Osteoblast (primary cell): Measurements from ENCODE around the gene BHLHE40. TPM values are rescaled to one million over a fixed set of nuclear protein-coding genes. Genes with fewer than 3 reads are reported as not detected.

Source experiments
- DNase-seq: peaks from one replicate; pipeline ENCODE4 v3.0.0; 2011; ENCODE audit warnings: low spot score, mixed read lengths; ENCODE audit not compliant: insufficient read length; ENCODE audit errors: missing footprints
- H2AFZ ChIP-seq: 2 replicates; pipeline ENCODE4 v1.6.0; 2011; ENCODE audit warnings: mild to moderate bottlenecking, low read length
- H3K27ac ChIP-seq: 2 replicates; pipeline ENCODE4 v1.5.1; 2011; ENCODE audit warnings: mild to moderate bottlenecking, low read depth, low read length, moderate library complexity
- H3K27me3 ChIP-seq: 2 replicates; pipeline ENCODE4 v1.6.0; 2012; ENCODE audit warnings: mild to moderate bottlenecking, control low read depth, inconsistent platforms, low read length, moderate library complexity; ENCODE audit not compliant: insufficient read depth
- H3K36me3 ChIP-seq: 2 replicates; pipeline ENCODE4 v1.5.1; 2011; ENCODE audit warnings: mild to moderate bottlenecking, low read length, control low read depth, moderate library complexity; ENCODE audit not compliant: insufficient read depth
- H3K4me1 ChIP-seq: 2 replicates; pipeline ENCODE4 v1.5.1; 2011; ENCODE audit warnings: mild to moderate bottlenecking, low read length, control low read depth, moderate library complexity; ENCODE audit not compliant: insufficient read depth
- H3K4me2 ChIP-seq: 2 replicates; pipeline ENCODE4 v1.6.0; 2011; ENCODE audit warnings: mild to moderate bottlenecking, low read length; ENCODE audit not compliant: insufficient read depth
- H3K4me3 ChIP-seq: fragments of 200-600 bp; sonication (generic); 3 replicates; pipeline ENCODE4 v1.5.1; 2012; ENCODE audit warnings: mild to moderate bottlenecking, low read length, inconsistent platforms; ENCODE audit not compliant: insufficient read depth
- H3K79me2 ChIP-seq: 2 replicates; pipeline ENCODE4 v1.6.0; 2012; ENCODE audit warnings: mild to moderate bottlenecking, low read length, control low read depth, inconsistent platforms; ENCODE audit not compliant: insufficient read depth
- H3K9me3 ChIP-seq: 2 replicates; pipeline ENCODE4 v1.5.1; 2011; ENCODE audit warnings: low read depth, low read length, control low read depth
- H4K20me1 ChIP-seq: 2 replicates; pipeline ENCODE4 v1.6.0; 2012; ENCODE audit warnings: mild to moderate bottlenecking, low read length, control low read depth; ENCODE audit not compliant: insufficient read depth
- total RNA-seq: library from RNA; depleted of rRNA; stranded (reverse); fragments of >200 nt; gene quantifications from 2 replicates; pipeline ENCODE4 v1.2.3, GENCODE V29; 2012
- TF ChIP-seq, protein P1 (sequence below): IDR thresholded peaks from 2 replicates; pipeline ENCODE4 v1.5.1; 2011; ENCODE audit warnings: mild to moderate bottlenecking, low read depth, low read length, moderate library complexity; ENCODE audit errors: extremely low read depth

BHLHE40 gene
- total RNA-seq, 1 donor = 70.2 TPM

DNA sequence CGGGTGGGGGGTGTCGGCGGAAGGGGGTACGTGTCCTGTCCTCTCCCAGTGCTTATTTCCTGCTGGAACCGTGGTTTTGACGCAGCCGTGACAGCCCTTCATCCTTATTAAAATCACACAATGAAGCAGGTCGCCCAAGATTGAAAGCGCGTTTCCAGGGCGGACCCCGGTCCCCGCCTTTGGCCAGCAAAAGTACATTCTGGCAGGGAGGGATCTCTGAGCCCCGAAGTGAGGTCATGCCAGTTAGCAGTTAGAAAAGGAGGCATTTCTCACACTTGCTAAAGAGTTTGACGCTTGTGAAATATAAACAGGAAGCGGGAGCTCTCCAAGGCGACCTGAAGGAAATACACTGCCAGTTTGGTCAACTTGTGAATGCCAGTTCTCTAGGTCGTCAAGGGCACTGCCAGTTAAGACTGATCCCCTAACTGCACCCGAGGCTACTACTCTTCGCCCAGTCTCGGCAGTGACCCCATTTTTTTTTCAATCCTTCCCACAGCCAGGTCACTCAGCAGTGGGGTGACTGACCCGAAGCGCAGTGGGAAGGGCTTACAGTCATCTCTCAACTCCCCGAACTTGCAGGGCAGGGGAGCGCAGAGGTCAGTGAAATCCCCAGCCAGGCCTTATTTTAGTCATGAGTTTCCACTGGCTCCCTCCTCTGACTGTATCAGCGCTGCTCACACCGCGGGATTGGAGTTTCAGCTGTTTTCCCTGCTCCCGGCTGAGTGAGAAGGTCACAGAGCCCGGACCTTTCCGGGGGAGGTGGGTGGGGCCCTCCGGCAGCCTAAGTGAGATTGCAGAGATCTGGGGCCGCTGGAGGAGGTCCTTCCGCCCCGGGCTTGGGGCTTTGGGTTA lies 2.0 kb upstream of the BHLHE40 start:
- Histone ChIP-seq H3K4me2 (peak overlapping the region; percentile 92), H3K79me2 (peaks cover 27% of the 10 kb centered on the region), H3K4me3 (peak overlapping the region; percentile 76), H3K27me3 (no peaks in the 10 kb centered on the region), H3K9me3 (no peaks in the 10 kb centered on the region), H3K36me3 (peaks cover 15% of the 10 kb centered on the region), H2AFZ (peak overlapping the region; percentile 54), H4K20me1 (peaks cover 8% of the 10 kb centered on the region), H3K27ac (peak overlapping the region; percentile 99), H3K4me1 (peaks cover 26% of the 10 kb centered on the region)
- DNase-seq = peak; percentile 93
- TF ChIP-seq, protein P1, sequence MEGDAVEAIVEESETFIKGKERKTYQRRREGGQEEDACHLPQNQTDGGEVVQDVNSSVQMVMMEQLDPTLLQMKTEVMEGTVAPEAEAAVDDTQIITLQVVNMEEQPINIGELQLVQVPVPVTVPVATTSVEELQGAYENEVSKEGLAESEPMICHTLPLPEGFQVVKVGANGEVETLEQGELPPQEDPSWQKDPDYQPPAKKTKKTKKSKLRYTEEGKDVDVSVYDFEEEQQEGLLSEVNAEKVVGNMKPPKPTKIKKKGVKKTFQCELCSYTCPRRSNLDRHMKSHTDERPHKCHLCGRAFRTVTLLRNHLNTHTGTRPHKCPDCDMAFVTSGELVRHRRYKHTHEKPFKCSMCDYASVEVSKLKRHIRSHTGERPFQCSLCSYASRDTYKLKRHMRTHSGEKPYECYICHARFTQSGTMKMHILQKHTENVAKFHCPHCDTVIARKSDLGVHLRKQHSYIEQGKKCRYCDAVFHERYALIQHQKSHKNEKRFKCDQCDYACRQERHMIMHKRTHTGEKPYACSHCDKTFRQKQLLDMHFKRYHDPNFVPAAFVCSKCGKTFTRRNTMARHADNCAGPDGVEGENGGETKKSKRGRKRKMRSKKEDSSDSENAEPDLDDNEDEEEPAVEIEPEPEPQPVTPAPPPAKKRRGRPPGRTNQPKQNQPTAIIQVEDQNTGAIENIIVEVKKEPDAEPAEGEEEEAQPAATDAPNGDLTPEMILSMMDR = peak; percentile 14

DNA sequence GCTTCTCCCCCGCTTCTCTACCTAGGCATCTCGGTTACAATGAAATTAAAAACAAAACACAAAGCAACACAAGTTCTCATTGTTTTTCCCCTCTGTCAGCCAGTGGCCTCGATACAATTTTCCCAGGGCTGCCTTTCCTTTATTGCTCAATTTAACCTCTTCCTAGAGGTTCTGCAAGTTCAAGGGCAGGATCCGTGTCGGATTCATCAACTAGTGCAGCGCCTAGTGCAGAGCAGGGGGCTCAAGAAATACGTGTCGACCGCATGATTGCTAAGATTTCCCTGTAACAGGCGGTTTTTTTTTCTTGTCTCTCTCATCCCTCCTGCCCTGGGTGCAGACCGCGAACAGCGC lies 1.4 kb upstream of the BHLHE40 start:
- H2AFZ ChIP-seq = peak overlapping the region; percentile 33

DNA sequence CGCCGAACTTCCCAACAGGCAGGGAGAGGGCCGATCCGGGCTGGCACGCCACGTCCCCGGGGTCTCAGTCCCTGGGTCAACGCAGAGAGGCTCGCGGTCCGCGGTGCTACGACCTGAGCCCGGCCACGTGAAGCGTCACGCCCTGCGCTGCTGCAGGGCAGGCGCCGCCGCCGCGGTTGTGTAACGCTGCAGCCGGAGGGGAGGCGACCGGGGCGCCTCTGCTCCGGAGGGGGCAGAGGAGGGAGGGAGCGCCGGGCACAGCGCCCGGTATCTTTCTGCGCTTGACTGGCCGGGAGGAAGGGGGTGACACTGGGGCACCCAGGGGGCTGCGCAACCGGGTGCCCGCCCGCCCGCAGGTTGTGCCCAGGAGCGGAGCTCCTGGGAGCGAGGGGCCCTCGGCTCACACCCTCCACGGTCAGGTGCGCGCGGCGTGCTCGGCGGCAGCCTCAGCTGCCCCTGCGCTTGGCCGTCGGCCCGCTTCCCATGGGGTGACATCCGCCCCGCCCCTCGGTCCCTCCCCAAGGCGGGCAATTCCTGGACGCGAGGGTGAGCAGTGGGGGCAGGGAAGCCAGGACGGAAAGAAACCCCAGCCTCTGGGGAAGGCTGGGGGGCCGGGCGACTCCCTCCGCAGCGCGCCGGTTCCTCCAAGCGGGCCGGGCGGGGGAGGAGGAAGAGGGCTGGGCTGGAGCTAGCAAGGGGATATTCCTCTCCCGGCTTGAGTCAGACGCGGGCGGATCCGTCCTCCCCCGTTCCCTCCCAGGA lies 852 bp upstream of the BHLHE40 start:
- peaks cover 19% of the 10 kb centered on the region for H4K20me1 ChIP-seq
- H3K4me1 ChIP-seq = peaks cover 38% of the 10 kb centered on the region
- DNase-seq = peak; percentile 96
- H3K27me3 ChIP-seq = no peaks in the 10 kb centered on the region
- TF ChIP-seq, protein P1 = no peak
- H3K79me2 ChIP-seq = peaks cover 39% of the 10 kb centered on the region
- H3K4me3 ChIP-seq = peak overlapping the region; percentile 76
- no peaks in the 10 kb centered on the region for H3K9me3 ChIP-seq
- H3K4me2 ChIP-seq = peak overlapping the region; percentile 92
- H3K36me3 ChIP-seq = peaks cover 27% of the 10 kb centered on the region
- H2AFZ ChIP-seq = peak overlapping the region; percentile 33
- peak overlapping the region; percentile 99 for H3K27ac ChIP-seq

More for the DNA sequence above, 1.4 kb upstream of the BHLHE40 start:
- Histone ChIP-seq H3K27me3 (no peaks in the 10 kb centered on the region), H3K4me3 (peak overlapping the region; percentile 76), H4K20me1 (peaks cover 13% of the 10 kb centered on the region), H3K4me2 (peak overlapping the region; percentile 92), H3K9me3 (no peaks in the 10 kb centered on the region), H3K27ac (peak overlapping the region; percentile 99), H3K4me1 (peaks cover 32% of the 10 kb centered on the region), H3K79me2 (peaks cover 33% of the 10 kb centered on the region), H3K36me3 (peaks cover 21% of the 10 kb centered on the region)
- no peak for DNase-seq
- TF ChIP-seq, protein P1 = no peak

DNA sequence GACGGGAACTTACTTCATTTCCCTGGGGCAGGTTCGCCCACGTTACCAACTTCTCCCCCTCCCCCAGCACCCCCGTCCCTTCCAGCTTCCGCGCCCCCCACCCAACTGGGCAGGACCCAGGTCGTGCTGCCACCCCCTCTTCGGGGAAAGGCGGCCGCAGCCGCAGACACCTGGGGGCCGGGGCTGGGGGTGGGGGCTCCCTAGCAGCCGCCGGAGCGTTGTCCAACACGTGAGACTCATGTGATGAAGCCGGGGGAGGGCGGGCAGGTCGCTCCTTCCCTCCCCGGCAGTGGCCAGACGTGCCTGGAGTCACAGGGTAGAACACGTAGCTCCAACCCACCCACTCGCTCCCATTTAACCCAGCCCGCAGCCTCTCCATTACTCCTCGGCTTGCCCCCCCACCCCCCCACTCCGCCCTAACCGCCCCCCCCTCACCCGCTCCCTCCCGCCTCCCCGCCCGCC lies 240 bp upstream of the BHLHE40 start:
- Histone ChIP-seq H3K4me2 (peak overlapping the region; percentile 92), H3K79me2 (peaks cover 45% of the 10 kb centered on the region), H2AFZ (no peak overlapping the region), H3K4me3 (peak overlapping the region; percentile 88), H3K27me3 (no peaks in the 10 kb centered on the region), H3K36me3 (peaks cover 33% of the 10 kb centered on the region), H4K20me1 (peaks cover 20% of the 10 kb centered on the region), H3K27ac (no peak overlapping the region), H3K9me3 (no peaks in the 10 kb centered on the region), H3K4me1 (peaks cover 44% of the 10 kb centered on the region)
- TF ChIP-seq, protein P1 = no peak
- peak; percentile 96 for DNase-seq
